ENCODE data around the gene RFX5.
"Not testable (repeated sequence)": the region's sequence is repeated elsewhere in the genome, so short reads cannot be mapped to it uniquely, and the experiment has no call there.

The RFX5 gene

DNA sequence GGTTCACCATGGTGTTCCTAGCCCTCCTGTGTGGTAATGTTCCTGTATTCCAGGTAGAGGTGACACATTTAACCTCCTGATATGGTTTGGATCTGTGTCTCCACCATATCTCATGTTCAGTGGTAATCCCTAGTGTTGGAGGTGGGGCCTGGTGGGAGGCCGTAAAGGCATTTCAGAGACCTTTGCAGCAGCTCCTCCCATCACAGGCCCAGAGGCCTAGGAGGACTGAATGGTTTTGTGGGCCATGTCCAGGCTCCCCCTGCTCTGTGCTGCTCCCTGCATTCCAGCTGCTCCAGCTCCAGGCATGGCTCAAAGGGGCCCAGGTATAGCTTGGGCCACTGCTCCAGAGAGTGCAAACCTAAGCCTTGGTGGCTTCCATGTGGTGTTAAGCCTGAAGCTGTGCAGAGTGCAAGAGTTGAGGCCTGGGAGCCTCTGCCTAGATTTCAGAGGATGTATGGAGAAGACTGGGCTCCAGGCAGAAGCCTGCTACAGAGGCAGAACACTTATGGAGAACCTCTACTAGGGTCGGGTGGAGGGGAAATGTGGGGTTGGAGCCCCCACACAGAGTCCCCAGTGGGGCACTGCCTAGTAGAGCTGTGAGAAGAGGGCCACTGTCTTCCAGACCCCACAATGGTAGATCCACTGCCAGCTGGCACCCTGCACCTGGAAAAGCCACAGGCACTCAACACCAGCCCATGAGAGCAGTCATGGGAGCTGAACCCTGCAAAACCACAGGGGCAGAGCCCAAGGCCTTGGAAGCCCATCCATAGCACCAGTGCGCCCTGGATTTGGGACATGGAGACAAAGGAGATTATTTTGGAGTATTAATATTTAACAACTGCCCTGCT is 15.5 kb upstream of the RFX5 start:
- no peak for DNase-seq (ENCODE audit: low read depth)

DNA sequence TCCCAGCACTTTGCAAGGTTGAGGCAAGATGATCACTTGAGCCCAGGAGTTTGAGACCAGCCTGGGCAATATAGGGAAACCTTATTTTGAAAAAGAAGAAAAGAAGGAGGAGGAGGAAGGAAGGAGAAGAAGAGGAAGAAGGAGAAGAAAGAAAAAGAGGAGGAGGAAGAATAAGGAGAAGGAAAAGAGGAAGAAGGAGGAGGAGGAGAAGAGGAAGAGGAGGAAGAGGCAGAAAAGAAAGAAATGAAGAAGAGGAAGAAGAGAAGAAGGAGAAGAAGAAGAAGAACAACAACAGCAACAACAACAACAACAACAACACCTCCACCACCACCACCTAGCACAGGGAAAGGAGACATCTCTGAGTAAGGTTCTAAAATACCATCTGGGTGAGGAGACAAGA is 14.8 kb upstream of the RFX5 start:
- no peak for DNase-seq (ENCODE audit: low read depth)

DNA sequence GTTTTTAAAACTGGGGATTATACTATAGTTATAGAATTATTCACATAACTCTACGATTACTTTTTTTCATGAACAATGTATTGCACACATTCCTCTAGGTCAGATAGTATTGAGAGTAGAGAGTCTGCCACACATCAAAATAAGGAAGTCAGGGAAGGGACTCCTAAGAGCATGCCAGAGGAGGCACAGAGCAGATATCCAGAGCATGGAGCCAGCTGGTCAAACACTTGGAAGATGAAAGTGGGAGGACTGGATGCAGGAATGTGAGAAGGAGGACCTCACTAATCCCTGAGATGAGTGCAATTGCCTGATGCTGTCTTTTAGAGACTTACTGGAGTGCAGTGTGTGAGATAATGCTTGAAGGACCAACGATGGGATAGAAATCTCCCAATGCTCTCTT is 9.6 kb upstream of the RFX5 start:
- DNase-seq (ENCODE audit: low read depth), result no peak

DNA sequence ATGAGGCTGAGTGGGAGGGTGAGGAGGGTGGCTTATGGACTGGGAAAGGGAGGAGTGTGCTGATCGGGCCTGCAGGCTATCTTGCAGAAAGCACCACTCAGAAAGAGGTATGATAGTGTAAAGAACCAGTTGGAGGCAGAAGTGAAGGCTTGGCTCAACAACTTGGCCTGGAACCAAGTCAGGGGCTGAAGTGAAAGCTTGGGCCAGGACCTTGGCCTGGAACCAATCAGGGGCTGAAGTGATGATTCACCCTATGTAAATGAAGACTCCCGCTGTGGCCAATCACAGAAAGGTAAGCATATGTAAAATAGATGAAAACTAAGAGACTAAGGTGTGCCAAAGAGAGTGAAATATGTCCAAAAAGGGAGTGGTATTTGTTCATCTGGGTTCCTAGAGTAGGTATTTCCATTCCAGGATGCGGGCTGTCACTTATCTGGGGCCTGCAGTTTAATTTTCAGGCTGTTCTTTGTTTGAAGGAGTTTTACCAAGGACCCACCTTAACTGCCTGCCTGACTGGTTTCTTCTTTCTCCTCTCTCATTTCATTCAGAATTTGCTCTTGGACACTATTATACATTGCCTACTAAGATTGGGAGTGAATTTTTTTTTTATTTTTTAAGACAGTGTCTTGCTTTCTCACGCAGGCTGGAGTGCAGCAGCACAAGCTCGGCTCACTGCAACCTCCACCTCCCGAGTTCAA is 5.1 kb upstream of the RFX5 start:
- DNase-seq (ENCODE audit: low read depth), result no peak

DNA sequence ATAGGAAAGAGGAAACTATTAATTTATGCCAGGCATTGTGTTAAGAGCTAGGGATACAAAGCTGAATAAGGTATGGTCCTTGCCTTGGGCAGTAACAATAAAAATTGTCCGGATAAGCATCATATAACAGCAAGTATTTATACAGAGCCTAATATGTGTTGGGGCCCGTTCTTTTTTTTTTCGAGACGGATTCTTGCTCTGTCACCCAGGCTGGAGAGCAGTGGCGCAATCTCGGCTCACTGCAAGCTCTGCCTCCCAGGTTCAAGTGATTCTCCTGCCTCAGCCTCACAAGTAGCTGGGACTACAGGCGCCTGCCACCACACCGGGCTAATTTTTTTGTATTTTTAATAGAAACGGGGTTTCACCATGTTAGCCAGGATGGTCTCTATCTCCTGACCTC is 3.3 kb upstream of the RFX5 start:
- not testable (repeated sequence) for DNase-seq (ENCODE audit: low read depth)

DNA sequence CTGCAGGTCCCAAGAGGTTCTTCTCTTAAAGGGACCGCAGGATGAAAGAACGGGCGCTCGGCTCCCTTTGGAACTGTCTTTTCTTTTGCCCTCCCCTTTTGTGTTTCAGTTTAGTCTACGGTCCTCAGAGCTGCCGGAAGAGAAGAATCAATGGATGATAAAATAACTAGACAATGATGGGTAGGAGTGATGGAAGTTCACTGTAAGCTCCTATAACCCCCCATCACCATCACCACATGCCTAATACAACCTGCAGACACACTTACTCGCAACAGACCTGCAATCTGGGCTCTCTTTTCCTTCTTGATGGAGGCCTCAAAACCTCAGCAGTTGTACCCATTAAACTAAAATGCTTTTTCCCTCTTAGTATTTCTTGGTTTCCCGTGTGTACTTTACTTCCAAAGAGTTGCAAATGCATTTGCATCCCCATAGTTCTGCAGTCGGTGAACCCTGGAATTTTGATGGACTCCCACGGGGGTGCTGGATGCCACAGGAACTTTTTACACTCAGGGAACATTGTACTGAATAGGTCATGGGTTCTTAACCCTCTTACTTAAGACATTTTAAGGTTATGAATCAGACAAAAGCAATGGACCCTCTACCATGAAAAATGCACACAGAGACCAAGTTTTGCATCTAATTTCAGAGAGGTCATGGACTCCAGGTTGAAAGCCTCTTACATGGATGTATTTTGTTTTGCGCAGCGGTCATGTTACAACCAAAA is 633 bp upstream of the RFX5 start:
- no peak for DNase-seq (ENCODE audit: low read depth)

DNA sequence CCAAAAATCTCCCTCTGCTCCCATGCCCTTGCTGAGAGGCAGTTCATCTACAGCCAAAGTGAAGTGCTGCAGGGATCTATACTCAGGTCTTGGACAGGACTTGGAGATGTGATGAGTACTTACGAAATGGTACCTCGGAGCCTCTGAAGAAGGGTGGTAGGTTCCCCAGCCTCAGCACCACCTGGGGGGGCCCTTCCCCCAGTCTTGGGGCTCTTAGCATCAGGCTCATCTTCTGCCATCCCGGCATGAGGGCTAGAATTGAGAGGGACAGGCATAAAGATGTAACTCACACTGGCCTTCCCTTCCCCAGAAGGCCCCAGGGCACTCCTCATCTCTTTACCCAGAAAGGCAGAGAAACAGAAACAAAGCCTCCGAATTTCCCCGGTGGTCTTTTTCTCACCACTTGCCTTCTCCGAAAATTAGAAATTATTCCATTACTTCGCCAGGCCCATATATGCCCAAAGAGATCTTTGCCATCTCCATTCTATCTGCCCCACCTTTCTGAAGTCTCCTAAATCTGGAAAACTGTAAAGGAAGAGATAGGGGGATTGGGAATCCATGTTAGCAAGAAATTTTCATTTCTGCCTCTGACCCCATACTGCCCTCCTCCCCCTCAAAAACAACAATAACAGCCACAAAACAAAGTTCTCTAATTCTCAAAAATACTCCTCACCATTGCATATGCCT is 827 bp downstream of the RFX5 start:
- DNase-seq (ENCODE audit: low read depth), result no peak

DNA sequence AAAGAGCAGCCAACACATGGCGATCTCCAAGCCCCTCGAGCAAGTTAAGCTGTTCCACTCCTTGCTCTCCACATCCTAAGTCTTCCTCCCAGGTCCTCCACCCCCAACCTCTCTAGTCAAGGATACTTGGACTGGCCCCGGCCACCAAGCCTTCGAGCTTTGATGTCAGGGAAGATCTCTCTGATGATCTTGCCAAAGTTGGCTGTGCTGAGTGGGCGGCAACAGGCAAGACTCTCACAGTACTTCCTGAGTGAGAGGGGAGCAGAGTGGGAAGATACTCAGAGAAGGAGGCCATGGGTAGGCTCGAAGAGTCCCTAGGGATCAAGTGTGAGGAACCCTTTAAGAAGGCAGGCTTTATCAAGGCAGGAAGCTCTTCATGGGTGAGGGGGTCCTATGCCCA is 2.8 kb downstream of the RFX5 start:
- DNase-seq (ENCODE audit: low read depth), result no peak

DNA sequence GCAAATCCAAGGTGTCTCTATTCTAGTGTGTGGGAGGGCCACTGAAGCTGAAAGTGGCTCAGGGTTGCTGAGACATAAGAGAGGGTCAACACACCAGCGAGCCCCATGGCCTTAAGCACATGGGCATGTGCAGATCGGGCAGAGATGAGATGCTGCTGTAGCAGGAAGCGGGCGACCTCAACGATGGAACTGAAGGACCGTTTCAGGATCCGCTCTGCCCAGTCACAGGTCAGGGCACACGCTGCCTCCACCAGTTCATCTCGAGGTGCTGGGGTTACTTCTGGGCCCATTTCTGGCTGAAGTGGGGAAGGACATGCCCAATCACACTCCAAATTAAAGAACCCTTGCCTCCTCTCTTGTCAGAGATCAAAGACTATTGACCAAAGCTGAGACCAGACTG is 3.5 kb downstream of the RFX5 start:
- DNase-seq (ENCODE audit: low read depth), result no peak

DNA sequence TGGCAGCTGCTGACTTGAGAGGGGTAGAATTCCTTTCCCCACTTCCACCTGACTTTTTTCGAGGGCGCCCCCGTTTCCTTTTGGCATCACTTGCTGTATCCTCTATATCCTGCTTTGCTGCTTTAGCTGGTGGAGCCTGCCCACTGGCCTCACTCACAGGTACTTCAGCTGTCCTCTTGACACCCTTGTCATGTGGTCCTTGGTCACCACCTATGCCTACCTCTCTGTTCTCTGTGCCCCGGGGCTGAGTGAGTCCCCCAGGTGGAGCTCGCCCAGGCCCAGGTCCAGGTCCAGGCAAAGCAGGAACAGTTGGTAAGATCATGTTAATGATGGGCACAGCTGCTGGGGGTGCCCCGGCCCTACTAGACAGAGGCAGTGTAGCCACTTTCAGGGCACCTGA is 4.5 kb downstream of the RFX5 start:
- DNase-seq (ENCODE audit: low read depth), result no peak

DNA sequence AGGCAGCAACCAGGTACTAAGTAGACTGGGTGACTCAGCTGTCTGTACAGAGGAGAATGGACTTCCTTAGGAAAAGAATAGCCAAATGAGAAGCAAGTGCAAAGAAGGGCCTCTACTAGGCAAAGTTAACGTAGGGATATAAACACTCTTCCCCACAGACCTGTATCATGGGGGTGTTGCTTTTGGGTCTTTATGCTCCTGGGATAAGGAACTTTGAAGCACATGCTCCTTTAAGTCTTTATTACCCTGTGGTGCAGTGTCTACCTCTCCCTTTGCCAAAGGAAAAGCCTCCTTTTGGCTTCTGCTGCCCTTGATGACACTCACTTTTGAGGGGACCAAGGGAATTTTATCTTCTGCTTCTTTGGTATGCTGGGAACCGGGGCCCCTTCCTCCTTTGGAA is 5.0 kb downstream of the RFX5 start:
- DNase-seq (ENCODE audit: low read depth), result no peak

DNA sequence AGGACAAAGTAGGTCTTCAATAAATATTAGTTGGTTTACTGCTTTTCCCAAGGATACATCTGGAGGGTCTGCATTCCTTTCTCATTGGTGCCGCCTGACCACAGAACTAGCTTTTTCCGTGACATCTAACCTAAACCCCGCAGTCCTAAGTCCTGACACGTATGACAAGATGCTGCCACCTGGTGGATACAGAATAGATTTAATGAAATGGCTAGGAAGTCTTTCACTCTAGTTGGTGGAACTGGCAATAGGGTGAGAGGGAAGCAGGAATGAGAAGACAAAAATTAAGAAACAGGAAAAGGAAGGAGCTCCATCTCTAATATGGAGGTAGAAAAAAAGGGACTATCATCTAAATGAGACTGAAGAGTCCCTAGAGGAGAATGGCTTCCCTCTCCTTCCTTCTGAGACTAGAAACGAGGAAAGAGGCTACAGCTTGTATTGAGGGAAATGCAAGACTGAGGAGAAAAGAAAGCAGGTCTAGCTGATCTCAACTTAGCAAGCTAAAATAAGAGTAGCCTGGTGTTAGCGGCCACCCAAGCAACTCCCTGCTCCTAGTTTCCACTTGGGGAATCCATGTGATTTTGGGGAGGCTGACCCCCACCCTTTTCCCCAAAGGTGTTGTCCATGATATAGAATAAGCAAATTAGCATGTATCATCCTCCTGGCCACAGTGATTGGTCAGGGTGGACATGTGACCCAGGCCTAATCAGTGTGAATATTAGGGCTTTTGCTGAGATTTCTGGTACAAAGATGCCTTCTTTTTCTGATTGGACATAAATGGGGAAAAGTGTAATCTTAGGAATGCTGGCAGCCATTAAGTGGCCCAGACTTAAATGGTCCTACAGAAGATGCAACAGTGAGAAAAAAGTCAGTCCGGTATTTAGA is 5.9 kb downstream of the RFX5 start:
- peak; percentile 43 for DNase-seq (ENCODE audit: low read depth)

DNA sequence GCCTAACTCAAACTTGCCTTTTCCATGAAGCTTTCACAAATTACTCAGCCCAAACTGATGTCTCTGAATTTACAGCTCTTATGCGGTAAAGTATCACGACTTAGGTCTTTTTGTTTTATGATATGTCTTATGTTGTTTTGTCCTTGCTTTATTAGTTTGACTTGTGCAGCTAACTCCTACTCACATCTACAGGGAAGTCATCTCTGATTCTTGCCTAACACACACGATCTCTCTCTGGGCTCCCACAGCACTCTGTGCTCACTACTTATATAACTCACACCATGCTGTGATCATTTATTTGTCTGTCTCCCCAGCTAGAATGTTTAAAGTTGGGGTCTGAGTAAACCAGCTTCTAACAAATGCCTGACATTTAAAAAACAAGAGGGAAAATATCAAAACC is 10.5 kb downstream of the RFX5 start:
- DNase-seq (ENCODE audit: low read depth), result no peak

DNA sequence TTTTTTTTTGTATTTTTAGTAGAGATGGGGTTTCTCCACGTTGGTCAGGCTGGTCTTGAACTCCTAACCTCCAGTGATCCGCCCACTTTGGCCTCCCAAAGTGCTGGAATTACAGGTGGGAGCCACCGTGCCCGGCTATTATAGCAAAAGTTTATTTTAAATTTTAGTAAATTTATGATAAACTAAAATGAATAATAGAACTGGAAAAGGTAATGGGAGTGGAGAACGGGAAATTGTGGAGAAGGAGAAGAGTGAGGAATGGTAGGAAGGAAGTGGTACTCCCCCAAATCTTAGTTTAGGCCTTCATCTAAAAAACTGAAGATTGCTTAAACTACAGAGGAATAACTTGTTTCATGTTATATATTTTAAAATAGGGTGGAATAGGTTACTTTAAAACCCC is 12.2 kb downstream of the RFX5 start:
- DNase-seq (ENCODE audit: low read depth), result no peak

DNA sequence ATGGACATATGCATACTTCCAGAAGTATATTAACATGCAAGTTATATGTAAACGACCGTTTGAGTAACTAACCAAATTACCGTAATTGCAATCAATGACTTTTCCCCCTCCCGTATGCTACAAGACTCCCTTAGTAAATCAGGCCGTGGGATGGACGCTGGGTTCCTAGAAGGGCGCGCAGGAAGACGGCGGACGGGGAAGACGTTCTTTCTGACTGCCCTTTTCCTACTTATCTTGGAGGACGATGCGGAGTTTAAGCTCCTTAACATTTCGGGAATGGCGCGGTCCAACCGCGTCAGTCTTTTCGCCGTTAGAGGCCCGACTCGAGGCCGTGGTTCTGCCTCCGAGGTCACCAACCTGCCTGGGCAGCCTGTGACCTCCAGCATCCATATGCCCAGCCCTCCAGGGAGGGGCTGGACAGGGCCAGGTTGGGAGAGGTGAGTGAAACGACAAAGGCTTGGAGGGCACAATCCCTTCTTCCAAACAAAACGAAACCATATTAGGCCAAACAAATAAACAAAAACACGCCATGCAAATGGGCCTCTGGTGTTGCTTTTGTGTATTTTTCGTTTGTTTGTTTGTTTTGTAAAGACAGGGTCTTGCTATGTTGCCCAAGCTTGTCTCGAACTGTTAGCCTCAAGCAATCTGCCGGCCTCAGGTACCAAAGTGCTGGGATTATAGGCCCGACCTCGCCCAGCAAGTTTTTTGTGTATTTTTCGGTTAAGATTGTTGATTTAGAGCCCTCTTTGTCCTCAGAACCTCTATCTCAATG is 19.0 kb downstream of the RFX5 start:
- no peak for DNase-seq (ENCODE audit: low read depth)

DNA sequence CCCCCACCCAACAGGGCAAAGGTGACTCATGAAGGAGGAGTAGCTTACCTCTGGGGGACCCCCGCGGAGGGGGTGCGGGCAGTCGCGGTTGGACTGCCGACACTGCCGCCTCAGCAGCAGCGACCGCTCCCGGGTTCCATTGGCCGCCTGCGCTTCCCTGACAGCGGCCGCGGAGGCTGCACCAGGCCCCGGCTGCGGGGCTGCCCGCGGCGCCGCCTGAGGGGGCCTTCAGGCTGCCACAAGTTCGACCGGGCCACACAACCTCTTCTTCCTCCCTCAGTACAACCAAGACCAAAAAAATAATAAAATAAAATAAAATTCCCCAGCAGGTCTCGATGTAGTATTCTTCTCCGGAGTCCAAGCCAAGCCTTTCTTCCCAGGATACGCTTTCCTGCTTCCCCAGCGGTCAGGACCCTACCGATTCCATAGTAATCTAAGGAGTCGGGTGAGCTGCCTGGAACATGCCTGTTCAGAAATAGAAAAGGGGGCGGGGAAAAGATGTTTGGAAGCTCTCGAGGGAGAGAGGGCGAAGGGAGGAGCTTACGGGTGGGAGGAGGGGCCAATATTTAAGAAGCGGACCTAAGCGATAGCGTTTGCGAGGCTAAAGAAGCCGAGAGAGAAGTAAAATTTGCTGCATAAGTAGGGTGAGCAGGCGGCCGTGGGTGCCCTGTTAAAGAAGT is 19.7 kb downstream of the RFX5 start, which contains the start of gene PI4KB:
Gene PI4KB (minus strand): TSS at position 194 of the 680 bp plus-strand sequence. CDS start 10,935 bp downstream, outside the sequence.
- DNase-seq (ENCODE audit: low read depth), result peak; percentile 84

DNA sequence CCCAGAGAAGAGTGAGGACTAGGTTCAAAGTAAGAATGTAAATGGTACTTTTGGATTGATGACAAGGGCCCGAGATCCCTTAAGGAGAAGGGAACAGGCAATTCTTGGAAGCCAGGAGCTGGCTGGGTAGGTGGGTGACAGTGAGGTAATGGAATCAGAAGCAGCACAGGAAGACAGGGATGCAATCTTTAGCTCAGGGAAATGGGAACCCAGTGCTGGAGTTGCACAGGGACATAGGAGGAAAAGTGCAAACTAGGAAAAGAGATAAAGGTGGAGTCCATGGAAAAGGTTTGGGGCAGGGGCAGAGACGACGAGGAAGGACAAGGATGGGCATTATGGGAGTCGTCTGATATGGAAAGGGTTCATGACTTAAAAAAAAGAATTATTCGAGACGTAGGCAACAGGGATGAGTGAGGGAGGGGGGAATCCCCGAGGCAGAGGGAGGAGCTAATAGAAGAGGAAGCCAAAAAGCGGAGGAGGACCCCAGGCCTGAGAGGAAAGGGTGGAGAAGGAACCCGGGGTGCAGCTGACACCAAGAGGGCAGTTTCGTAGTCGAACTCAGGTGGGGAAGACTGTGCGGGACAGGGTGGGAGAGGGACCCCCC is 20.3 kb downstream of the RFX5 start:
- DNase-seq (ENCODE audit: low read depth), result peak; percentile 52

DNA sequence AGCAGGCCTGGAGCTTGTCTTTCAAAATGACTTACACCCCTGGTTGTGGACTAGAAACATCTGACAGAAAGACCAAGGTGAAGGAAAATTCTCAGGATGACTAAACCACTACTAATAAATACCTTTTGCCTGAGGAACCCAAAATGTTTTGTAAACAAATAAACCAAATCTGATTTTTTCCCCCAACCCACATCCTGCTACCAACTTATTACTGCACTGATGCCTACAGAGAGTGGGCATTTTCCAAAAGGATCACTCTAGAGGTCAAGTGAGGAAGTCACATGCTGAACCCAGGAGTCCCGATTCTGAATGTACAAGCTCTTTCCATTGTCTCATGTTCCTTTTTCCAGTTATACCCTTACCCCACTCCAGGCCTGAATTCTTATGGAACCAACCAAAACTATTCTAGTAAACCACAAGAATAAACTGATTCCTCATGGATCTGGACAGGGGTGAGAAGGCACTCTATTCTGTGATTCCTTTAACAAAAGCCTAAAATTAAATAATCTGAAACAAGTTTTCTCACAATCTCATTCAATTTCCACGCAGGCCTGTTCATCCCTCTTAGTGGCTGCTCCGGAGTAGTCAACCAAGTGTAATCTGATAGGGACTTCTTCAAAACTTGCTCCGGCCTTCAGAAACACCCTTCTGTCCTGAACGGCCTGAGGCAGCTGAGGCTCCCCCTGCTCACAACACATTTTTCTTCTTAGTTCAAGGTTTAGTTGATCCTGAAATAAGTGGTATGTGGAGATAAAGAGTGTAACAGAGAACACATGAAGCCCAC is 21.2 kb downstream of the RFX5 start:
- no peak for DNase-seq (ENCODE audit: low read depth)

DNA sequence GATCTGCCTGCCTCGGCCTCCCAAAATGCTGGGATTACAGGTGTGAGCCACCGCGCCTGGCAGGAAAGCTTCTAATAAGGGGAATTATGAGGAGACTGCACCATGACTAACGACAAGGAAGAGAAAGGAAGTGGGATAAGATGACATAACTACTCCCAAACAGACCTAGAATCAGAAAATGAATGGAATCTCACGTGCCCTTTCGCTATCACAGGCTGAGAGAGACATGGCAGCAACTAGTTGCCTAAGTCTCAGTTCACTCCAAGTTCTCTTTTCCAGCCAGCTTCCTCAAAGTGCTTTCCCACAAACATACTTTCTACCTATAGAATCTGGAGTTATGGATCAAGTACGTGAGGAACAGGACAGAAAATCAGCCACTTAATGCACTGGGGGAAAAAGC is 21.8 kb downstream of the RFX5 start:
- DNase-seq (ENCODE audit: low read depth), result no peak

All from stimulated activated CD4-positive, alpha-beta T cell treated with anti-CD3 and anti-CD28 coated beads, Interleukin-2, amount 100 ng/mL, for 4 hours (primary cell).